HG03095 (cell line): ENCODE results near the gene FAM124A.
"Not testable (repeated sequence)": the region's sequence is repeated elsewhere in the genome, so short reads cannot be mapped to it uniquely, and the experiment has no call there.

Source experiments
- ATAC-seq: cut with Tn5 transposase; IDR thresholded peaks from one replicate; pipeline ENCODE4 v1.9.1; 2021; ENCODE audit warnings: moderate library complexity; ENCODE audit not compliant: unreplicated experiment

FAM124A gene

GRCh38 chr13:51267622-51268021 lies 45.4 kb downstream of the FAM124A start:
- ATAC-seq = no peak

GRCh38 chr13:51269039-51269438 lies 46.8 kb downstream of the FAM124A start:
- ATAC-seq = no peak

DNA sequence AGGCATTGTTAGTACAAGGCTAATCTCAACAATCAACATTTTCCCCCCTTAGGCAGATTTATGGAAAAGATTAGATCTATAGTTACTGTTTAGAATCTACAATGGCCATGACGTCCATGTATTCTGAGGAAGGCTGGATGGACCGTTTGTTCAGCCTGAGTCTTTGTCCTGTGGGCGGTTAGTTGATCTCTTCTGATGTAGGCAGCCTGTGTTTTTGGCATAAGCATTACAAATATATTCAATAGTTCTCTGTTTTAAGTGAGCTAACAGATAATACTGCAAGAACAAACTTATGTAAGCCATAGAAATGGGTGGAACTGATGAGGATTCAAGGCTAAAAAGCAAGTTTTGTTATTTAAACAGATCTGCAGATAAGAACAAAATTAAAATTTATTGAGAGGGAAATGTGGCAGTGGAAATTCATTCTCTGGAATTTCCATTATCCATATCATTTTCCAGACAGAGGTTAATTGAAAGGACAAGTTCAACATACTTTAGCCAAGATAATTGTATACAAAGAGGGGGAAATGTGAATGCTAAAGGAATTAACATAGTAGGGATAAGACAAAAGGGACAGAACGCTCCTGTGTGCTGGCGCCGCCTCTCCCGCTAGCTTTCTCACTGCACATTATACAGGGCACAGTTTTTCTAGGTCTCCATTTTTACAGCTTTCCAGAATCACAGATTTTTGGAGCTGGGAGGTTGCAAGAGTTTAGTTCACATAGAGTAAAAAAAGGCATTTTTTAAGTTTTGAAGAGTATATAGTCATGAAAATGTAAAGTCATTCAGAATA lies 48.6 kb downstream of the FAM124A start:
- ATAC-seq = no peak

DNA sequence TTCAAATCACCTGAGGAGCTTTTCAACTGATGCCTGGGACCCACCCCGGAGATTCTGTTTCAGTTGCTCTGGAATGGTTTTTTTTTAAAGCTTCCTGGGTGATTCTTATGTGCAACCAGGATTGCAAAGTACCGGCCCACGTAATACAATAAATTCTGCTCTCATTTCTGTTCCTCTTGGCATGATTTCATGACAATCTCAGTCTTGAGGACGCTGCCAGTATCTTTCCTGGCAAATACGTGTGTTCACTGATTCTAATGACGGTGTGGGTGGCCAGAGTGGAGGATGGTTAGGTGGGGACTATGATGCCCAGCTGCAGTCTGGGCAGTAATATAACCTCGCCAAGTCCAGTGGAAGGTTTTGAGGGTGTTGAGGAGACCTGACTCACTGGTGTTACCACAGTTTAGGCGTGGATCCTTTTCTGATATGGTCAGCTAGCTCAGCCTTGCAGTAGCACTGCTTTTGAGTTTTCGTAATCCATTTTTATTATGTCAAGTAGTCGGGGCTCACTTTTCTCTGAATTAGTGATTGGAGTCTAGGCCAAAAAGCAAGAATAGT lies 49.4 kb downstream of the FAM124A start:
- no peak for ATAC-seq

- ATAC-seq = no peak
Measured at GRCh38 chr13:51275101-51275500, 52.9 kb downstream of the FAM124A start.

DNA sequence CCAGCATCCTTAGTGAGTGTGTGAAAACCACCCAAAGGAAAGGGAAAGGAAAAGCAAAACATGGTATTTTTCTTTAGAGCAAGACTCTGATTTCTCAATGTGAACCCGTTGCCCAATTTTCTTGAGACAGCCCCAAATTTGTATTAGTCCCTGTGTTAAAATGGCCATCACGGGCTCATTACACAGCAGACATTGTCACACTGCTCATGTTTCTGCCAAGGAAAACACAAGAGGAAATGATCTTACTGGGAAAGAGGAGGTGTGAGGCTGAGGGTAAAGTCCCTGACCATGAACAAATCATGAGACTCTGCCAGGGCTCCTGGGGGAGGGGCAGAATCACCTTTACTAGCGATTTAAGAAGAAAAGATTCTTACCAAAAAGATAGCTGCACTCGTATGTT lies 54.4 kb downstream of the FAM124A start:
- ATAC-seq = no peak

- ATAC-seq = no peak
Measured at GRCh38 chr13:51277928-51278327, 55.7 kb downstream of the FAM124A start.

DNA sequence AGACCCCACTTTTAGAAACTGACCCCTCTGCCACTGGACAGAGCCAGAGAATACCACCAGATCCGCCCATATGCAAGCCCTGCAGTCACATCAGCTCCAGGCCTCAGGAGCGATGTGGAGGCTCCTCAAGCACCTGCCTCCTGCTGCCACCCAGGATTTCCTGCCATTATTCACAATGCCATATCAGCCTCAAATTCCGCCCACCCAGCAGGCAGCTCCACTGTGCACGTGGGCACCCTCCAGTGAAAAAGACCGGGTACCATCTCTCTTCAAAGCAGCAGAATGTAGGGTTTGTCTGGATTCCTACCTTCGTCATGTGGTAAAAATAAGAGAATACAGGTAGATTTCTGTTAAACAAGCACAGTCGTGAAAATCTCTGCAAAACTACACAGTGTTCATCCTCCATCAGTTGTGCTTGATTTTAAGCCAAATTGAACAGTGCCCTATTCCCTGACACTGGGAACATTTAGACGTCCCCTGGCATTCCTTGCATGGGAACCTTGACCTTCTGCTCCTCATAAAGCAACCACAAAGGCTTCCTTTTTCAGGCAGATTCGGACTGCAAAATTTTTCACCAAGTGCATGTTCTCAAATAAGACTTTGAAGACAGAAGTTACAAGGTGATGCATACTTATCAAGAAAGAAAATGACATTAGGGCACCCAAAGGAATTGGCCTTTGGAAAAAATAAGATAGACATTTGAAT lies 56.4 kb downstream of the FAM124A start:
- ATAC-seq = no peak

- ATAC-seq = no peak
Measured at GRCh38 chr13:51280379-51280940, 58.3 kb downstream of the FAM124A start.

GRCh38 chr13:51282322-51282721 lies 60.1 kb downstream of the FAM124A start:
- no peak for ATAC-seq

DNA sequence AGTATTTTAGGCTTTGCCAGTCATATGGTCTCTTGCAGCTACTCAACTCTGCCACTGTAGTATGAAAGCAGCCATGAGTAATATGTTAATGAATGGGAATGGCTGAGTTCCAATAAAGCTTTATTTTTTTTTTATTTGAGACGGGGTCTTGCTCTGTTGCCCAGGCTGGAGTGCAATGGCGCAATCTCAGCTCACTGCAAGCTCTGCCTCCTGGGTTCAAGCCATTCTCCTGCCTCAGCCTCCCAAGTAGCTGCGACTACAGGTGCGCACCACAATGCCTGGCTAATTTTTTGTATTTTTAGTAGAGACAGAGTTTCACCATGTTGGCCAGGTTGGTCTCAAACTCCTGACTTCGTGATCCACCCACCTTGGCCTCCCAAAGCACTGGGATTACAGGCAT lies 60.7 kb downstream of the FAM124A start:
- not testable (repeated sequence) for ATAC-seq

- ATAC-seq = no peak
Measured at GRCh38 chr13:51283371-51283770, 61.2 kb downstream of the FAM124A start.

DNA sequence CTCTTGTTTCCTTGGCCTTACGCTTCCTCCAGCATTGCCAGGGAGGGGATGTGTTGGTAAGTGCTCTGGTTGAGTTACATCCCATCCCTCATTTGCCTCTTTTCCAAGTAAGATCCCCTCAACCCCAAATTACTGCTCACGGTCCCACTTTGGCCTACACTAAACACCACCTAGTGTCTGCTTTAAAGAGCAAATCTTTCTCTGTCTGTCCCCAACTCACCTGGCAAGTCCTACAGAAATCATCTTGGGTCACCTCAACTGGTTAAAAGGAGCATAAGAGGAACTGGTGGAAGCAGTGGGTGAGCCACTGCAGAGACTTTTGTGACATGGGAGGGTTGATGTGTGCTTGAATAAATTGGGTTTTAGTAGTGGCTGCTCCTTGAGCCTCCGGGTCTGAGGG lies 62.1 kb downstream of the FAM124A start:
- ATAC-seq = no peak

DNA sequence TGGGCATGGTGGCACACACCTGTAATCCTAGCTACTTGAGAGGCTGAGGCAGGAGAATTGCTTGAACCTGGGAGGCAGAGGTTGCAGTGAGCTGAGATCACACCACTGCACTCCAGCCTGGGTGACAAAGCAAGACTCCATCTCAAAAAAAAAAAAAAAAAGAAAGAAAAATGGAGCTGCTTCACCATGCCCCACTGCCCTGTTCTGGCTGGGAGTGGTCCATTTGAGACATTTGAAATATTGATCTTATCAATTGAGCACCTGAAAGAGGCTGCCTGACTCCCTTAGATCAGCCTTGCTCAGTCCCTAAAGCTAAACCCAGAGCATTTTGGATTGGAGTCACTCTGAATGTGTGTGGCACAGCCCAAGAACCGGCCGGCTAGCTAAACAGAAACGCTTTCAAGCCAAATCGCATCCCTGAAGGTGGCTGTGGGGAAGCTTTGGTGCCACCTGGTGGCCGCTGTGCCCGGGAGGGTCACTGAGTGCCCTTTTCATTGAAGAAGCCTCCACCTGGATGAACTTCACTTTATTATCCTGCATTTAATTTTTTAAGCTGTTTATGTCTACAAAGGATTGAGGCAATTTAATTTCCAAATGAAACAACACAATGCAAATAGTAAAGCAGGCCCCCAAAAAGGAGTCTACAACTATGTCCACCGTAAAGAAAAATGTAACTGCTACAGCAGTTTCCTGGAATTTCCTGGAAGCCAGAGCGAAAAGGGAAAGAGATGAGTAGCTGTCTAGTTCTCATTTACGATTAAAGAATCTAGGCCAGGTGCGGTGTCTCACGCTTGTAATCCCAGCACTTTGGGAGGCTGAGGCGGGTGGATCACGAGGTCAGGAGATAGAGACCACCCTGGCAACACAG lies 64.2 kb downstream of the FAM124A start:
- ATAC-seq = no peak

DNA sequence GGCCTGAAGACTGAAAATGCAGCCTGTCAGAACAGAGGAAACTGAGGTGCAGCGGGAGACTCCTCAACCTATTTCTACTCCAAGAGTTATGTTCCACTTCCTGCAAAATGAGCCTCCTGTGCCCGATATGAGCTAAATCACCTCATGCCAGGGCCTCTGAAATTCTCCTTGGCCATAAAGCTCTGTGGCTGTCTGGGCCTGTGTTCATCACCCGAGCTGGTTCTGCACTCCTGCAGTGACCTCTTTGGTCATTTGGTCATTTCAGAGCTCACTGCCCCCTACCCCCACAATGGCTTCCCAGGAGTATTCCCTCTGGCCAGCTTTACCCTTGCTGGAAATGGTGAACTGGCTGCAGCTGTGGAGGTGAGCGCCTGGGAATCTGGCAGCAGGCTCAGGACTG lies 65.6 kb downstream of the FAM124A start:
- ATAC-seq = no peak

GRCh38 chr13:51288254-51288653 lies 66.1 kb downstream of the FAM124A start:
- not testable (repeated sequence) for ATAC-seq

- no peak for ATAC-seq
Measured at GRCh38 chr13:51291341-51291740, 69.1 kb downstream of the FAM124A start.

GRCh38 chr13:51292000-51292565 lies 69.9 kb downstream of the FAM124A start:
- no peak for ATAC-seq

GRCh38 chr13:51297556-51297955 lies 75.4 kb downstream of the FAM124A start:
- ATAC-seq = no peak

DNA sequence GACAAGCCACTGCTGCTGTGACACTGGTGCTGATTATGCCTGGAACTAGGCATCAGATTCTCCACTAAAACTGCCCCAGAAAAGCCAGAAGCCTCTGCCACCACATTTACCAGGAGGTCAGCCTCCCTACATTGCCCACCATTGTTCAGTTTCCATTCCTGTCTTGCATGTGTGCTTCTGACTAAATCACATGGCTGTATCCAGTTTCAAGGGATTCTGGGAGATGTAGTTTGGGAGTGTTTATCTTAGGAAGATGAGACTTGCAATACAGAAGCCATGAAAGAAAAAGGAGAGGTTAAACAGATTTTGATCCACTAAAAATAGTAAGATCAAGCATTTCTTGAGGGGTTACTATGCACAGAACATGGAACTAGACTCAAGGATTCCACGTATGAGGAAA lies 76.6 kb downstream of the FAM124A start:
- no peak for ATAC-seq
